Activated naive CD8-positive, alpha-beta T cell treated with anti-CD3 and anti-CD28 coated beads for 36 hours (primary cell): ENCODE measurements around the gene TIGD3. TPM values are rescaled to one million over a fixed set of nuclear protein-coding genes. Genes with fewer than 3 reads are reported as not detected.

Experiments
- DNase-seq: peaks from one replicate; pipeline ENCODE4 v3.0.0; 2021
- H3K27ac Mint-ChIP-seq: one replicate; pipeline ENCODE4 v1.8.0; 2022; ENCODE audit warnings: mild to moderate bottlenecking, moderate library complexity, mixed read lengths
- H3K27me3 Mint-ChIP-seq: one replicate; pipeline ENCODE4 v1.8.0; 2022; ENCODE audit warnings: mild to moderate bottlenecking, mixed read lengths
- H3K36me3 Mint-ChIP-seq: one replicate; pipeline ENCODE4 v1.8.0; 2021; ENCODE audit warnings: mild to moderate bottlenecking, mixed read lengths
- H3K4me1 Mint-ChIP-seq: one replicate; pipeline ENCODE4 v1.8.0; 2021; ENCODE audit warnings: mixed read lengths
- H3K4me3 Mint-ChIP-seq: one replicate; pipeline ENCODE4 v1.8.0; 2022; ENCODE audit warnings: mild to moderate bottlenecking, moderate library complexity, mixed read lengths
- H3K9me3 Mint-ChIP-seq: one replicate; pipeline ENCODE4 v1.8.0; 2022; ENCODE audit warnings: mixed read lengths
- total RNA-seq, 2 experiments: library from RNA; stranded (reverse); gene quantifications; one replicate each; pipeline ENCODE4 v1.2.3, GENCODE V29; 2021

Gene TIGD3
- total RNA-seq, 2 experiments from 2014 or later, result 0.49 to 0.54 TPM

DNA sequence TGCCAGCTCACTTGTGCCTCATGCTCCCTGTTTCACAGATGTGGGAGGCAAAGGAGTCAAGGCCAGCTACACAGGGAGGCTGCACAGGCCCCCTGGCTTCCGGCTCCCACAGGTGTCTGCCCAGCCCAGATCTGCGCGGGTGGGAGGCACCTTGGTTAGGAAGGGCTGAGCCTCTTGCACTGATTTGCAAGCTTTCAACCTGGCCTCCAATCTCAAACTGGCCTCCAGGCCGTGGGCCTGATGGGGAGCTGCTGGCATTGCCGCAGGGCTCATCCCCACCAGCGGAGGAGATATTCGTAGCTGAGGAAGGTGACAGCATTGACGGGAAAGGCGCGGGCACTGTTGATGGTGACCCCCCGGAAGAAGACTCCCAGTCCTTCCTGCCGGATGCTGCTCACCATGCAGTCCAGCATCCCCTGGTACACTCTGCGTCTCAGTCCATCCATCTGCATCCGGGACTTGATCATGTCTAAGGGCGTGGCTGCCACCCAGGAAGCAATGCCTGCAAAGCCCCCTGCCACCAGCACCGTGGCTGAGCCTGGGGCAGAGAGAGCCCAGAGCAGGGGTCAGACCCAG lies 21.7 kb downstream of the TIGD3 start:
- H3K4me3 Mint-ChIP-seq, result no peak overlapping the region
- H3K4me1 Mint-ChIP-seq, result peaks cover 11% of the 10 kb centered on the region
- no peaks in the 10 kb centered on the region for H3K27me3 Mint-ChIP-seq
- no peaks in the 10 kb centered on the region for H3K9me3 Mint-ChIP-seq
- H3K27ac Mint-ChIP-seq, result no peak overlapping the region
- no peaks in the 10 kb centered on the region for H3K36me3 Mint-ChIP-seq
- DNase-seq, result no peak

DNA sequence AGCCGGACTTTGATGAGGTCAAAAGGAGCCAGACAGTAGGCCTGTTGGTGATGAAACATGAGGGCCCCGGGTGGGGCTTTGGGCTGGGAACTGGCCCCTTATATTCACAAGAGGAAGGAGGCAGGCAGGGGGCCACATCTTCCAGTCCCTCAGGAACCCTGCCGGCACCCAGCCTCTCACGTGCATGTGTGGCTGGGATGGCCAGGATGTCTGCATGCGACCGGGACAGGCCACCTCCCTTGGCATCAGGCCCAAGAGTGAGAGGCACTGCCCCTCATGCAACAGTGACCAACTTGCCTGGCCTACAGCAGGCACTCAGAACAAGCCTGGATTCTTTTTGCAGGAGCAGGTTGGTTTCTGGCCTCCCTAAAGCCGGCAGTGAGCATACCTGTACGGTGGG lies 22.5 kb downstream of the TIGD3 start:
- H3K4me3 Mint-ChIP-seq, result no peak overlapping the region
- no peak overlapping the region for H3K27ac Mint-ChIP-seq
- H3K36me3 Mint-ChIP-seq, result no peaks in the 10 kb centered on the region
- peaks cover 12% of the 10 kb centered on the region for H3K4me1 Mint-ChIP-seq
- no peaks in the 10 kb centered on the region for H3K27me3 Mint-ChIP-seq
- H3K9me3 Mint-ChIP-seq, result no peaks in the 10 kb centered on the region
- no peak for DNase-seq

DNA sequence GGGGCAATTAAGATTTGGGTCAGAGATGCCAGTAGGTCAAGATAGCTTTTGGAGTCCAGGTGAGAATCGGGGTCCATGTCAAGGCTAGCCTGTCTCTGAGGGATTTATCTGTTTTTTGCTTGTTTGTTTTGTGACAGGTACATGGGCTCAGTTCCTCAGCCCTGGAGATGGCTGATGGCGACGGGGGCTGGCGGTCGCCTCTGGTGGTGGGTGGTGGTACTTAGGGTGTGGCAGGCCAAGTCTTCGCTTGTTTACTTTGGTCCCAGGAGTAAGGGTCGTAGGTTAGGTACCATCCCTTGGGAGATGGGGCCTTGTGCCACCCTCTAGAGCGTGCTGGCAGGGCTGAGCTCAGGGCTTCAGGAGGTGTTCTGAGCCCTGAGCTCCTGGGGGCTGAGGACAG lies 23.2 kb downstream of the TIGD3 start:
- no peaks in the 10 kb centered on the region for H3K36me3 Mint-ChIP-seq
- peaks cover 17% of the 10 kb centered on the region for H3K4me1 Mint-ChIP-seq
- H3K27ac Mint-ChIP-seq, result no peak overlapping the region
- H3K9me3 Mint-ChIP-seq, result no peaks in the 10 kb centered on the region
- DNase-seq, result no peak
- H3K4me3 Mint-ChIP-seq, result no peak overlapping the region
- H3K27me3 Mint-ChIP-seq, result no peaks in the 10 kb centered on the region

DNA sequence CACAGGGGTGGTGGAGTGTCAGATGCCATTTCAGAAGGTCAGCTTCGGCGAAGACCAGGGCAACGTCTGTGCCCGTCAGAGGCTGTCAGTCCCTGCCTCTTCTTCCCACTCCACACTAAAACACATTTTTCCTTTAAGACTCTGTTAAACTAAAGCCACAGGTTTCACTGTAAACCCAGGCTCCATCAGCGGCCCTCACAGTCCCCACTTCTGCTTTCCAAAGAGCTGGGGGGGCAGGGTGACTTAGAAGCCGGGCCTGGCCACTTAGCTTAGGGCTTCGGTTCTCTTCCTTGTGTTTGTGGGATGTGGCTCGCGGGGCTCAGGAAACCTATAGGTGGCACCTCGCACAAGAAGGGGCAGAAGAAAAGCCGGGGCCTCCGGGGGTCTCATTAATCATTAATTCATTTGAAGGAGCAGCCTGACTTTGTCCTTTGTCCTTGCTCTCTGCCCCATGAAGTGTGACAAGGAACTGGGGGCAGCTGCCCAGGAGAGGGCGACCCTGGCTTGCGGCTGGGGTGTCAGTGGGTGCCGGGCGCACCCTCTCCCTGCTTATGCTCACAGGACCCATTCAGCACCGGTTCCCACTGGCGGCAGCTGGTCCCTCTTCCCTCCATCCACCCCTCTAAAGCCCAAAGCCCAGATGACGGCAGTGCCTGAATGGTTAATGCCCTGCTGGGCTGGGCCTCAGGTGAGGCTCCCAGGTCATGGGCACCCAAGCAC lies 23.8 kb downstream of the TIGD3 start:
- DNase-seq, result no peak
- Mint-ChIP-seq H3K36me3 (no peaks in the 10 kb centered on the region), H3K4me1 (peaks cover 23% of the 10 kb centered on the region), H3K27me3 (no peaks in the 10 kb centered on the region), H3K4me3 (no peak overlapping the region), H3K9me3 (no peaks in the 10 kb centered on the region), H3K27ac (no peak overlapping the region)

DNA sequence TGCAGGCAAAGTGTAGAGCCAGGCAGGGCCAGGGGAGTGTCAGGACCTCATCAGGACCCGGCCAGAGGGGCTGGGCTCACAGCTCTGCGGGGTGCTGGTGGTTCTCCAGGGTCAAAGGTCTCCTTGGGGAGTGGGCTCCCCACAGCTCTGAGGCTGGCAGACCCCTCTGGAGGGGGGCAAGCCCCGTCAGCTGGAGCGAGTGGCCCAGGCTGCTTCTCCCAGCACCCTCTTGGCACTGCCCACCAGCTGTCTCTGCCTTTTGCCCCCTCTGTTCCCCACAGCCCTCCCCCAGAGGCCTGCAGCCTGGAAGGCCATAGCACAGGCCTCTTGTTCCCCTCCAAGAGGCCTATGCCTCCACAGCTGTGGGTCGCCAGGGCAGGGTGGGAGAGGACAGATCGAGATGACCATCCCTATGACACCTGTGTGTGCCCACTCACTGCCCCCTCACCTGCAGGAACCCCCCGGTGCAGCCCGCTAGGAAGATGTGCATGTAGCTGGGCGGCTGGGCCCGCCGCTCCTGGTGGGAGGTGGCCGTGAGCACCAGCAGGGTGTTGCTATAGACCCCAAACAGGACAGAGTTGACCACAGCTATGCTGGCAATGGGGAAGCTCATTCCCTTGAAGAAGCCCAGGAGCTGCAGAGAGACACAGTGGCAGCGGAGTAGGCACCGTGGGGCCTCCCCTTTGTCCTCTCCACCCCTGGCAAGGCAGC lies 24.5 kb downstream of the TIGD3 start:
- Mint-ChIP-seq H3K4me3 (no peak overlapping the region), H3K27me3 (no peaks in the 10 kb centered on the region), H3K9me3 (no peaks in the 10 kb centered on the region), H3K4me1 (peaks cover 28% of the 10 kb centered on the region), H3K36me3 (no peaks in the 10 kb centered on the region), H3K27ac (no peak overlapping the region)
- no peak for DNase-seq

DNA sequence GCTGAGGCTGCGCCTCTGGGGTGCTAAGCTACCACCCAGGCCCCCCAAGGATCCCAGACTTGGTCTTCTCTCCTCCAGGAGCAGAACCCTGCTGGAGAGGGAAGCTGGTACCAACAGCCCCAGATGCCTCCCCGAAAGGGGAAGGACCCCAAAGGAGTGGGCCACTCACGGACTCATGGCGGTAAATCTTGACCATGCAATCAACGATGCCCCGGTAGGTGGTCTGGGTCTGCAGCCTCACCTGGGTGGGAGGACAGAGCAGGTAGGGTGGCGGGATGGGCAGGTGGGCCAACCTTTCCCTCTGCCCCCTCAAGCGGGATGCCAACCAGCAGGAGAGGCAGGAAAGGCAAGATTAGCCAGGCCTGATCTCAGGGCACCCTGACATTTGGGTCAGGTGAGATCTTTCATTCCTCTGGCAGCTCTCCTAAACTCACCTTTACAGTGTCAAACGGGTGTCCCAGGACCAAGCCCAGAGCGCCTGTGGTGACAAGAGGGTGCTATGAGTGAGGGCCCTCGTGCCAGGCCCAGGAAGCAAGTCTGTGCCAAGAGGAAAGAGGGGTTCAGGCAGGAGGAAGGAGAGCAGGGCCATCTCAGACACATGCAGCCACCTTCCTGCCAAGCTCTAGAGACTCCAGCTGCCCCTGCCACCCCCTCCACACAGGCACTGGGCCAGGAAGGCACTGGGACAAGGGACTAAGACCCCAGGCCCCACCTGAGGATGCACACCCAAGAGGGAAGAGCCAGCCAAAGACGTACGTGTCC lies 25.3 kb downstream of the TIGD3 start:
- Mint-ChIP-seq H3K4me3 (peak overlapping the region; percentile 43), H3K4me1 (peaks cover 36% of the 10 kb centered on the region), H3K9me3 (no peaks in the 10 kb centered on the region), H3K36me3 (no peaks in the 10 kb centered on the region), H3K27me3 (no peaks in the 10 kb centered on the region), H3K27ac (peak overlapping the region; percentile 65)
- DNase-seq, result no peak

DNA sequence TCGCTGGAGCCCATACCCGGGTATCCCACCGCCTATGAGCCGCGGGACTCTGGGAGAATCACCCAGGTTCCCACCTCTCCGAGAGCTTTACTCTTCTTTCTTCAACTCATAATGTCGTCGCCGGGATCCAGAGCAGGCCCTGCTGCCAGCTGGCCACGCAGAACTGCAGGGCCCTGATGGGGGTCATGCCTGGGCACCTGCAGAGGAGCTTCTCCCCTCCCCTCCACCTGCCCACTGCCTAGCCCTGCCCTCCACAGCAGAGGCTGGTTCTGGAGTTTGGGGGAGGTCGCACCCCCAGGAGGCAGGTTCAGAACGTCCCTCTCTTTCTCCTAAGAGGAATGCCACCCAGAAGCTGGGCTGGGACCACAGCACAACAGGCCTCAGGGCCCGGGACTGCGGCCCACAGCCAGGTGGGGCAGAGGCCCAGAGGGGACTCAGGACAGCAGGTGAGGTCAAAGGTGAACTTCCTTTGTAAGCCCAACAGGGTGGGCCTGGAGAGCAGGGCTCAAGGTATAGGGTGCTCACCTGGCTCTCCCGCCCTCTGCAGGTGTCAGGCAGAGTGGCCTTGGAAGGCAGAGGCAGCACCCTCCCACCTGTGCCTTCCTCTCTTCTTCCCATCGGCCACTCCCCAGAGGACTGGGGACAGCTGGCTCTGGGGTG lies 26.0 kb downstream of the TIGD3 start:
- H3K27ac Mint-ChIP-seq, result peak overlapping the region; percentile 99
- H3K27me3 Mint-ChIP-seq, result no peaks in the 10 kb centered on the region
- no peaks in the 10 kb centered on the region for H3K36me3 Mint-ChIP-seq
- H3K9me3 Mint-ChIP-seq, result no peaks in the 10 kb centered on the region
- H3K4me1 Mint-ChIP-seq, result peaks cover 43% of the 10 kb centered on the region
- no peak for DNase-seq
- H3K4me3 Mint-ChIP-seq, result peak overlapping the region; percentile 87

DNA sequence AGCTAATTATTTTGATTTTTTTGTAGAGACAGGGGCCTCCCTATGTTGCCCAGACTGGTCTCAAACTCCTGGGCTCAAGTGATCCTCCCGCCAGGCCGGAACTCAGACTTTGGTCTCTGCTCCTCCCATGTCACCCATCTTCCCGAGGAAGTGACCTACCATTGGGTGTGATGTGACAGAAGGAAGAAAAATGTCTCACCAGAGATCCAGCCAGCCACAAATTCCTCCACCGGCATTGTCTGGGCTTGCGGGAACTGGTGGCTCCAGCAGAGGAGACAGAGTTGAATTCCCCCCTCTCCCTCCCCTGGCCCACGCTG lies 27.1 kb downstream of the TIGD3 start:
- Mint-ChIP-seq H3K36me3 (no peaks in the 10 kb centered on the region), H3K4me1 (peaks cover 50% of the 10 kb centered on the region), H3K9me3 (no peaks in the 10 kb centered on the region), H3K4me3 (peak overlapping the region; percentile 87), H3K27me3 (no peaks in the 10 kb centered on the region), H3K27ac (peak overlapping the region; percentile 99)
- no peak for DNase-seq

DNA sequence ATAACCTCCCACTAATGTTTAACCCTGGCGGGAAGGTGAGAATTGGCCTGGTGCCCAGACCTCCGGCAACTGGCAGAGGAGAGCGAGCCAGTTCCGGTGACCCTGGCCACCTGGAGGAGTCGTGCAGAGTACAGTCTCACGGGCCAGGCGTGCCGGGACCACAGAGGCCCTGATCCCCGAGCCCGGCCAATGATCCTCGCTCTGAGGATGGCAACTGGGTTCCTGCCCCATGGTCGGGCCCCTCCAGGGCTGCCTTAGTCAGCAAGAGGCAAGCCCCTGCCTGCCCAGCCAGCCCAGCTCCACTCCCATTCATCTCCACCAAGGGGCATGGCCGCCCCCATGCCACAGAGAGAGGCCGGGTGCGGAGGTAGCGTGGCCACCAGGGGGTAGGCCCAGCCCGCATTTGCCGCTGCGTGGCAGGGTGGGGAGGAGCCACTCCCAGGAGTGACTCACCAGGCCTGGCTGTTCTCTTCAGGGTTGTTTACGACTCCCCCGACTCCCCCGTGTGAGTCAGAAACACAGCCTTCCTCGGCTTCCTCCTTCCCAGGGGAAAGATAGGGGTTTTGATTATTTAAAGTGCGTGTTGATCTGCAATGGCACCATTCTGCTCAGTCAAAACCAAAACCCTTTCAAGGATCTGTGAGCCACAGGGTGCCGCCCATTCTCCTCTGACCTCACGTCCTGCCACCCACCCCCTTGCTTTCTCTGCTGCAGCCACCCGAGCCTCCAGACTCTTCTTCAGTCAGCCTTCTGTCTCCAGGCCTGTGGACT lies 27.7 kb downstream of the TIGD3 start, which contains the start of gene SLC25A45:
Gene SLC25A45 (minus strand): TSS at position 614 of the 771 bp plus-strand sequence. CDS start 695 bp downstream, outside the sequence.
- Mint-ChIP-seq H3K27ac (peak within 1 kb of the TSS; percentile 99), H3K36me3 (no peaks in the 10 kb centered on the region), H3K4me3 (peak within 1 kb of the TSS; percentile 87), H3K4me1 (peaks cover 50% of the 10 kb centered on the region), H3K27me3 (no peaks in the 10 kb centered on the region), H3K9me3 (no peaks in the 10 kb centered on the region)
- DNase-seq, result peak; percentile 95

DNA sequence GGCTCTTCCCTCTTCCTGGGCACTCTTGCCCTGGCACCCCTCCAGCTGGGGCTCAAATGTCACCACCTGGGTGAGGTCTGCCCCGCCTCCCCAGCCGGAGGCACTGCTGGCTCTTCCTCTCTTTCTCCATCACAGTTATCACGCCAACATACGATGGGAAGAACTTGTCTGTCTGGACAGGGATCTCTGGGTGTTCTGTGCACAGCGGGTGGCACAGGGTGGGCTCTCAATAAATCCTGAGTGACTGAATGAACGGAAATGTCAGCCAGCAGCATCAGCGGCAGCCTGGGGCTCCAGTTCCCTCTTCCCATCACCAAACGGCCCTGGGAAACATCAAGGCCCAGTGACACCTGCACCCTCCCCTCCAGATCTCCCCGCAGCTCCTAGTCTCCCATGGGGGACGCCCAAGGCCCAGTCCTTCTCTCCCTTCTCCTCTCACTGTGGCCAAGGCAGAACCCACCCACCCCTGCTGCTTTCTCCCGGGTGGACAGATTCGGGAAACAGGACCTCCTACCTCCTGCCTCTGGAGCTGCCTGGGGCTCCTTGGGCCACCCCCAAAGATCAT lies 28.3 kb downstream of the TIGD3 start:
- no peak for DNase-seq
- H3K4me1 Mint-ChIP-seq, result peaks cover 51% of the 10 kb centered on the region
- H3K4me3 Mint-ChIP-seq, result peak overlapping the region; percentile 87
- H3K27ac Mint-ChIP-seq, result peak overlapping the region; percentile 99
- H3K36me3 Mint-ChIP-seq, result peaks cover 1% of the 10 kb centered on the region
- no peaks in the 10 kb centered on the region for H3K27me3 Mint-ChIP-seq
- H3K9me3 Mint-ChIP-seq, result no peaks in the 10 kb centered on the region

DNA sequence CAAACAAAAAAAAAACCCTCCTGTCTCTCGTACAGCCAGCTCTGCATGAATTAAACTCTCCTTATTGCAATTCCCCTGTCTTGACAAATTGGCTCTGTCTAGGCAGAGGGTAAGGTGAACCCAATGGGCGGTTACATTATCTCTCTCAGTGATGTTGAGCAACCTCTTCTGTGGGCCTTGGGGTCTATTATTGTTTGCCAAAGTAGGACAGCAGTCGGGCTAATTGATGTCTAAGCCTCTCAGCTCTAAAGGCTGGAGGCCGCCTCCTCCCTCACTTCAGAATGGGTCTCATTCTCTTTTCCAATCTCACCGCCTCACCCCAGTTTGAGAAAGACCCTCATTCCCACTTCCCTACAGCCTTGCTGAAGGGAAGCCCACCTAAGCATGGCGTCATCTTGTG lies 29.2 kb downstream of the TIGD3 start:
- Mint-ChIP-seq H3K27me3 (no peaks in the 10 kb centered on the region), H3K4me1 (peaks cover 59% of the 10 kb centered on the region), H3K36me3 (peaks cover 6% of the 10 kb centered on the region), H3K4me3 (peak overlapping the region; percentile 64), H3K9me3 (no peaks in the 10 kb centered on the region), H3K27ac (peak overlapping the region; percentile 99)
- DNase-seq, result no peak

DNA sequence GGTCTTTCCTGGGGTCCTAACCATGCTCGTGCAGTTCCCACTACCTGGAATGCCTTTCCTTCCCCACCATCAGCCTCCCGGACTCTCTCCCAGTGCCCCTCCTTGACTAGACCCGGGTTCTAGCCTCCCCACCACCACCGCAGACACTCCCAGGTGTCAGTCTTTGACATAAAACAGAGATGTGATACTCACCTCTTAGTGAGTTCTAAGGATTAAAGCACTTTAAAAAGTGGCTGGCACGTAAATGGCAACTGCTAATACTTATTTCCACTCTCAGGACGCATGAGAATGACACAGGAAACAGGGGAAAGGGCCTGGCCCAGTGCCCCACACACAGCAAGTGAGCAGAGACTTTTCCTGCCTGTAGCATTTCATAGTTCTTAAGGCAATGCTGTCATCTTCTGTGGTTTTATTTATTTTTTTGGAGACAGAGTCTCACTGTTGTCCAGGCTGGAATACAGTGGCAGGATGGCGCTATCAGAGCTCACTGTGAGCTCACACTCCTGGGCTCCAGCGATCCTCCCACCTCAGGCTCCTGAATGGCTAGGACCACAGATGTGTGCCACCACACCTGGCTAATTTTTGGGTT lies 29.8 kb downstream of the TIGD3 start:
- H3K27ac Mint-ChIP-seq, result peak overlapping the region; percentile 99
- peaks cover 6% of the 10 kb centered on the region for H3K36me3 Mint-ChIP-seq
- H3K4me1 Mint-ChIP-seq, result peaks cover 64% of the 10 kb centered on the region
- H3K27me3 Mint-ChIP-seq, result no peaks in the 10 kb centered on the region
- peak; percentile 30 for DNase-seq
- H3K9me3 Mint-ChIP-seq, result no peaks in the 10 kb centered on the region
- H3K4me3 Mint-ChIP-seq, result peak overlapping the region; percentile 64

DNA sequence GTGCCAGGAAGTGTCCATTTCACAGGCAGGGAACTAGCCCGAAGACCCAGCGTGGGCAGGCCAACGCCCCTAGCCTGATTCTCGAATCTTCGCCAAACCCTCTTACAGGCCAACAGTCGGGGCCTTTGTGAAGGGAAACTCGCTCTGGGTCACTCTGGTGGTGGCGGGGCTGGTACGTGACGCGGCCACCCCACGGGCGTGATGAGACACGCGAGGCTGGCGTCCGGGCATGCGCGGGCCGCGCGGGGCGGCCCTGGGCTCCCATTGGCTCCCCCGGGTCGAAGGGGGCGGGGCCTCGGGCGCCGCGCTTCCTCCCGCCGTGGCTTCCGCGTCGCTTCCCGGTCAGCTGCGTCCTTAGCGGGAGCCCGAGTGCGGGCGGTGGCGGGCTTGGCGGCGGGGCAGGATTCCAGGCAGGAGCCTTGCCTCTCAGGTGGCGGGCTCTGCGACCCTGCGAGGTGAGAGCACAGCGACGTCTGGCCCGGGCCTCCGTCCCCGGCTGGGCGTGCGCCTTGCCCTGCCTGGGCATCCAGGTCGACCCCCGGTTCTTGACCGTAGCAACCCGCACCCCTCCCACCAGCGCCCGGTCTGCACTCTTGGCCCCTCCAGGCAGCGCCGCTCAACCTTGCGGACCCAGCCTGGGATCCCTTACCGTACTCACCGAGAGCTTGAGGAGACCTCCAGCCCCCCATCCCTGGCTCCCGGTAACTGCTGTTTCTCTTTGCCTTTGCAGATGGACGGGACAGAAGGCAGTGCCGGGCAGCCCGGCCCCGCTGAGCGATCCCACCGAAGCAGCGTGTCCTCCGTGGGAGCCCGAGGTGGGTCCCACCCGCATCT lies 32.0 kb downstream of the TIGD3 start, which contains the start of gene FRMD8:
Gene FRMD8 (plus strand): TSS at position 331 of the 834 bp plus-strand sequence. CDS start 400 bp downstream, at position 731.
- peaks cover 65% of the 10 kb centered on the region for H3K4me1 Mint-ChIP-seq
- peak within 1 kb of the TSS; percentile 99 for H3K27ac Mint-ChIP-seq
- peaks cover 6% of the 10 kb centered on the region for H3K36me3 Mint-ChIP-seq
- peak; percentile 86 for DNase-seq
- peak within 1 kb of the TSS; percentile 94 for H3K4me3 Mint-ChIP-seq
- H3K27me3 Mint-ChIP-seq, result no peaks in the 10 kb centered on the region
- no peaks in the 10 kb centered on the region for H3K9me3 Mint-ChIP-seq
